Neuronal stem cell (in vitro differentiated cells): ENCODE results near the gene DAPK2.

Experiments used
- DNase-seq: peaks from one replicate; pipeline ENCODE4 v3.0.0-alpha.2; 2013; ENCODE audit warnings: low spot score
- H2AFZ ChIP-seq: one replicate; pipeline ENCODE4 v1.6.1; 2013; ENCODE audit warnings: mild to moderate bottlenecking, low read length, inconsistent platforms
- H2AK5ac ChIP-seq: 2 replicates; pipeline ENCODE4 v1.6.1; 2013; ENCODE audit warnings: low read depth, mild to moderate bottlenecking, inconsistent platforms, low read length, moderate library complexity, mixed read lengths
- H2BK120ac ChIP-seq: 2 replicates; pipeline ENCODE4 v1.6.1; 2013; ENCODE audit warnings: low read depth, mild to moderate bottlenecking, inconsistent platforms, low read length, moderate library complexity, mixed read lengths
- H2BK12ac ChIP-seq: one replicate; pipeline ENCODE4 v1.6.1; 2013; ENCODE audit warnings: low read length, inconsistent platforms
- H2BK15ac ChIP-seq: 2 replicates; pipeline ENCODE4 v1.6.1; 2013; ENCODE audit warnings: mild to moderate bottlenecking, low read length, inconsistent platforms, mixed read lengths
- H2BK5ac ChIP-seq: one replicate; pipeline ENCODE4 v1.6.1; 2013; ENCODE audit warnings: inconsistent platforms, mild to moderate bottlenecking, low read length, moderate library complexity
- H3K14ac ChIP-seq: one replicate; pipeline ENCODE4 v1.6.1; 2013; ENCODE audit warnings: low read length, inconsistent platforms
- H3K18ac ChIP-seq: 2 replicates; pipeline ENCODE4 v1.6.1; 2013; ENCODE audit warnings: low read length, inconsistent platforms
- H3K23ac ChIP-seq: 2 replicates; pipeline ENCODE4 v1.6.1; 2013; ENCODE audit warnings: low read depth, mild to moderate bottlenecking, mixed read lengths, low read length, inconsistent platforms; ENCODE audit not compliant: poor library complexity
- H3K27ac ChIP-seq: replicated peaks from 3 replicates; pipeline ENCODE4 v1.5.1; 2013; ENCODE audit warnings: low read length, inconsistent platforms
- H3K27me3 ChIP-seq, 3 experiments: 2 replicates each; pipeline ENCODE4 v1.6.1; 2013; ENCODE audit warnings: low read length in 3 of 3, mild to moderate bottlenecking in 2 of 3, inconsistent platforms in 1 of 3, low read depth in 1 of 3, mixed read lengths in 1 of 3, moderate library complexity in 1 of 3; ENCODE audit not compliant: control insufficient read depth in 3 of 3, insufficient read depth in 3 of 3
- H3K36me3 ChIP-seq, 2 donors: replicated peaks in 1 of 2; 2 replicates each; pipeline ENCODE4 v1.6.1; 2013; ENCODE audit warnings: low read length in 2 of 2; ENCODE audit not compliant: control insufficient read depth in 2 of 2, insufficient read depth in 2 of 2
- H3K4ac ChIP-seq: 2 replicates; pipeline ENCODE4 v1.6.1; 2013; ENCODE audit warnings: inconsistent platforms, mild to moderate bottlenecking, low read length, moderate library complexity
- H3K4me1 ChIP-seq, 2 donors: 1 replicate in 1 of 2; 2 replicates in 1 of 2; pipeline ENCODE4 v1.6.1; 2013; ENCODE audit warnings: low read length in 2 of 2, low read depth in 1 of 2; ENCODE audit not compliant: control insufficient read depth in 2 of 2, insufficient read depth in 1 of 2
- H3K4me2 ChIP-seq: one replicate; pipeline ENCODE4 v1.6.1; 2013; ENCODE audit warnings: mild to moderate bottlenecking, low read length, inconsistent platforms; ENCODE audit not compliant: insufficient read depth, poor library complexity, severe bottlenecking
- H3K4me3 ChIP-seq, 2 donors: 2 replicates each; pipeline ENCODE4 v1.5.1; 2013; ENCODE audit warnings: low read length in 2 of 2, mild to moderate bottlenecking in 2 of 2, inconsistent platforms in 1 of 2, moderate library complexity in 1 of 2
- H3K79me1 ChIP-seq: one replicate; pipeline ENCODE4 v1.6.1; 2013; ENCODE audit warnings: low read depth, mild to moderate bottlenecking, inconsistent platforms, low read length, moderate library complexity
- H3K9ac ChIP-seq: one replicate; pipeline ENCODE4 v1.6.1; 2013; ENCODE audit warnings: mild to moderate bottlenecking, low read depth, low read length, inconsistent platforms; ENCODE audit not compliant: poor library complexity
- H3K9me3 ChIP-seq, 2 donors: replicated peaks in 1 of 2; 2 replicates each; pipeline versions ENCODE3 to v1.6.1; 2013; ENCODE audit warnings: low read length in 2 of 2, mild to moderate bottlenecking in 2 of 2, inconsistent platforms in 1 of 2, low read depth in 1 of 2, mixed read lengths in 1 of 2, moderate library complexity in 1 of 2; ENCODE audit not compliant: control insufficient read depth in 2 of 2, insufficient read depth in 1 of 2
- H4K8ac ChIP-seq: one replicate; pipeline ENCODE4 v1.6.1; 2013; ENCODE audit warnings: low read depth, mild to moderate bottlenecking, inconsistent platforms, low read length, moderate library complexity
- H4K91ac ChIP-seq: one replicate; pipeline ENCODE4 v1.6.1; 2013; ENCODE audit warnings: low read length, low read depth, mild to moderate bottlenecking, inconsistent platforms; ENCODE audit not compliant: poor library complexity
- WGBS, 2 donors: extraction: QIAGEN DNeasy Blood & Tissue Kit; methylation state at CpG; one replicate each; pipeline ENCODE4 v1.1.7; 2013; ENCODE audit warnings: missing lambda C conversion rate in 2 of 2, mixed read lengths in 1 of 2; ENCODE audit not compliant: insufficient read length in 2 of 2, insufficient replicate concordance in 1 of 2; ENCODE audit errors: extremely low coverage in 2 of 2; 5-methylcytosine and 5-hydroxymethylcytosine counted together

Gene DAPK2

GRCh38 chr15:64017591-64018163 is 28.6 kb downstream of the DAPK2 start:
- Histone ChIP-seq H2BK120ac (no peak overlapping the region), H3K36me3 (no peaks in the 10 kb centered on the region), H3K4me2 (no peak overlapping the region), H2BK15ac (no peak overlapping the region), H3K4me3 (no peak overlapping the region), H2AFZ (no peak overlapping the region), H3K9me3 (peaks cover 0 to 8% of the 10 kb centered on the region in 2 donors), H2BK12ac (no peak overlapping the region), H4K91ac (no peak overlapping the region), H3K27me3 (no peaks in the 10 kb centered on the region), H3K23ac (no peak overlapping the region), H3K4me1 (no peaks in the 10 kb centered on the region), H4K8ac (no peak overlapping the region), H3K4ac (no peak overlapping the region), H2BK5ac (no peak overlapping the region), H3K79me1 (no peaks in the 10 kb centered on the region), H2AK5ac (no peak overlapping the region), H3K27ac (no peak overlapping the region), H3K9ac (no peak overlapping the region), H3K18ac (no peak overlapping the region), H3K14ac (no peak overlapping the region)
- DNase-seq = no peak
- WGBS, 2 donors = no CpG with 5 or more reads among the region's 3 CpGs

GRCh38 chr15:64017082-64017588 is 29.1 kb downstream of the DAPK2 start:
- no peaks in the 10 kb centered on the region for H3K4me1 ChIP-seq
- H2BK15ac ChIP-seq = no peak overlapping the region
- no peak overlapping the region for H2AK5ac ChIP-seq
- H3K4me2 ChIP-seq = no peak overlapping the region
- no peak overlapping the region for H3K14ac ChIP-seq
- H2AFZ ChIP-seq = no peak overlapping the region
- no peak overlapping the region for H3K23ac ChIP-seq
- no peaks in the 10 kb centered on the region for H3K79me1 ChIP-seq
- DNase-seq = no peak
- H3K4me3 ChIP-seq = no peak overlapping the region
- H4K8ac ChIP-seq = no peak overlapping the region
- H3K9ac ChIP-seq = no peak overlapping the region
- no CpG with 5 or more reads among the region's 5 CpGs for WGBS, 2 donors
- H4K91ac ChIP-seq = no peak overlapping the region
- H3K9me3 ChIP-seq = peaks cover 0 to 8% of the 10 kb centered on the region in 2 donors
- no peak overlapping the region for H3K4ac ChIP-seq
- H3K36me3 ChIP-seq = no peaks in the 10 kb centered on the region
- H2BK120ac ChIP-seq = no peak overlapping the region
- H2BK5ac ChIP-seq = no peak overlapping the region
- H3K18ac ChIP-seq = peak overlapping the region; percentile 9
- H2BK12ac ChIP-seq = no peak overlapping the region
- no peaks in the 10 kb centered on the region for H3K27me3 ChIP-seq
- H3K27ac ChIP-seq = no peak overlapping the region

- H2BK15ac ChIP-seq = no peak overlapping the region
- no peak overlapping the region for H3K23ac ChIP-seq
- H3K4me1 ChIP-seq = no peaks in the 10 kb centered on the region
- H4K8ac ChIP-seq = no peak overlapping the region
- H3K4me2 ChIP-seq = no peak overlapping the region
- no peak overlapping the region for H3K27ac ChIP-seq
- H3K36me3 ChIP-seq = no peaks in the 10 kb centered on the region
- H2BK5ac ChIP-seq = no peak overlapping the region
- DNase-seq = no peak
- no CpG with 5 or more reads among the region's 2 CpGs for WGBS, 2 donors
- H3K18ac ChIP-seq = no peak overlapping the region
- no peak overlapping the region for H3K4me3 ChIP-seq
- H2AK5ac ChIP-seq = no peak overlapping the region
- H2BK12ac ChIP-seq = no peak overlapping the region
- H3K79me1 ChIP-seq = no peaks in the 10 kb centered on the region
- H2BK120ac ChIP-seq = no peak overlapping the region
- H3K14ac ChIP-seq = no peak overlapping the region
- H3K9me3 ChIP-seq = peaks cover 0 to 6% of the 10 kb centered on the region in 2 donors
- no peak overlapping the region for H4K91ac ChIP-seq
- H2AFZ ChIP-seq = no peak overlapping the region
- no peak overlapping the region for H3K4ac ChIP-seq
- no peak overlapping the region for H3K9ac ChIP-seq
- no peaks in the 10 kb centered on the region for H3K27me3 ChIP-seq
These were observed 30.0 kb downstream of the DAPK2 start for GRCh38 chr15:64016257-64016656.

GRCh38 chr15:64014995-64015394 is 31.3 kb downstream of the DAPK2 start:
- no peak overlapping the region for H2BK12ac ChIP-seq
- DNase-seq = no peak
- H2BK120ac ChIP-seq = no peak overlapping the region
- no peaks in the 10 kb centered on the region for H3K9me3 ChIP-seq
- no peak overlapping the region for H3K23ac ChIP-seq
- H2AFZ ChIP-seq = no peak overlapping the region
- no peaks in the 10 kb centered on the region for H3K4me1 ChIP-seq
- H3K4ac ChIP-seq = no peak overlapping the region
- no peak overlapping the region for H3K18ac ChIP-seq
- H2AK5ac ChIP-seq = no peak overlapping the region
- no peak overlapping the region for H3K4me2 ChIP-seq
- H3K27ac ChIP-seq = no peak overlapping the region
- H3K36me3 ChIP-seq = no peaks in the 10 kb centered on the region
- no peaks in the 10 kb centered on the region for H3K27me3 ChIP-seq
- no CpG with 5 or more reads among the region's 5 CpGs for WGBS, 2 donors
- H3K79me1 ChIP-seq = no peaks in the 10 kb centered on the region
- H2BK5ac ChIP-seq = no peak overlapping the region
- H4K8ac ChIP-seq = no peak overlapping the region
- no peak overlapping the region for H3K4me3 ChIP-seq
- H3K14ac ChIP-seq = no peak overlapping the region
- H2BK15ac ChIP-seq = no peak overlapping the region
- no peak overlapping the region for H3K9ac ChIP-seq
- no peak overlapping the region for H4K91ac ChIP-seq
